Nephron progenitor cell (in vitro differentiated cells): ENCODE results near the gene UBE2E1.
A peak's percentile ranks its signal among the peaks of the same experiment; 100 is the strongest.

Source experiments
- DNase-seq: peaks from one replicate; pipeline ENCODE4 v3.0.0; 2021
- H3K27ac Mint-ChIP-seq: 2 replicates; pipeline ENCODE4 v1.8.0; 2021; ENCODE audit warnings: mild to moderate bottlenecking, moderate library complexity, mixed read lengths
- H3K27me3 Mint-ChIP-seq: 2 replicates; pipeline ENCODE4 v1.8.0; 2021; ENCODE audit warnings: mild to moderate bottlenecking, low read depth, mixed read lengths; ENCODE audit not compliant: poor library complexity
- H3K36me3 Mint-ChIP-seq: 2 replicates; pipeline ENCODE4 v1.8.0; 2021; ENCODE audit warnings: low read depth, mixed read lengths
- H3K4me1 Mint-ChIP-seq: 2 replicates; pipeline ENCODE4 v1.8.0; 2021; ENCODE audit warnings: mixed read lengths
- H3K4me3 Mint-ChIP-seq: 2 replicates; pipeline ENCODE4 v1.8.0; 2021; ENCODE audit warnings: mild to moderate bottlenecking, moderate library complexity, mixed read lengths
- H3K9me3 Mint-ChIP-seq: 2 replicates; pipeline ENCODE4 v1.8.0; 2021; ENCODE audit warnings: mild to moderate bottlenecking, moderate library complexity, mixed read lengths
- TF ChIP-seq, protein P1 (sequence below): fragments of 200-600 bp; sonication (generic); IDR thresholded peaks from 2 replicates; pipeline ENCODE4 v1.5.0; 2021; ENCODE audit warnings: antibody characterized with exemption

Gene UBE2E1

DNA sequence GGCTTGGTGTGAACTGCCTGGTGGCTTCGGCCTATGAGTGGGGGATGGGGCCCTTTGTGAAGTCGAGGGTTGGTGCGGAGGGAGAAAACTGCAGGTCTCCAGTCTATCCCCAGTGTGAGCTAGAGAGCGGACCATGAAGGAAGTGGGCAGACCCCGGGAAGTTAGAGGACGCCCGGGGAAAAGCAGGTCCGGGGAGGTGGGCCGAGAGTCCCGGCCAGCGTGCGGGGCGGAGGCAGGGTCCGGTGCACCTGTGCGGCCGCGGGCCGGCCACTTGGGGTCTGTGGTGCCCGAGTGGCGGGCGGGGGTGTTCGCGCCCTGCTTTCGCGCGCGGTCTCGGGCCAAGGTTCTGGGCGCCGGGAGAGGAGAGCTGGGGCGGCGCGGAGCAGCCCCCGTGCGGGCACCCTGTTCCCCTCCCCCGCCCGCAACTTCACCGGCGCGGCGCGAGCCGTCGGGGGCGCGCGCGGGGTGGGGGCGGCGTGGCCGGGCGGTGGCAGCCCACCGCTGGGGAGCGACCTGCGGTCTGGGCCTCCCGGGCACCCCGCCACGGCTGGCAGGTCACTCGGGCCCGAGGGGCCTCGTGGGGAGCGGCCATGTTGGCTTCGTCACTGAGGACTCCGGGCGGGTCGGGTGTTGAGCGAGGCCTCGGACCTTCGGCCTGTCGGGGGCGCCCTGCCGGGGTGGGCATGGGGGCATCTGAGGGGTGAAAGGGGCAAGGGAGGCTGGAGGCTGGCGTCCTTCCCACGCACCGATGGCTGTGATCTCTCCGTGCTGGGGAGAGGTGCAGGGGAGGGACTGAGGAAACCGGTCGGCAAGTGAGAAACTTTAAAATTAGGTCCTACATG, 4.8 kb downstream of the UBE2E1 start:
- Mint-ChIP-seq H3K4me1 (peaks cover 73% of the 10 kb centered on the region), H3K4me3 (peak overlapping the region; percentile 95), H3K36me3 (peaks cover 55% of the 10 kb centered on the region), H3K27me3 (peaks cover under 1% of the 10 kb centered on the region), H3K27ac (peak overlapping the region; percentile 96), H3K9me3 (no peaks in the 10 kb centered on the region)
- peak; percentile 57 for DNase-seq
- TF ChIP-seq, protein P1, sequence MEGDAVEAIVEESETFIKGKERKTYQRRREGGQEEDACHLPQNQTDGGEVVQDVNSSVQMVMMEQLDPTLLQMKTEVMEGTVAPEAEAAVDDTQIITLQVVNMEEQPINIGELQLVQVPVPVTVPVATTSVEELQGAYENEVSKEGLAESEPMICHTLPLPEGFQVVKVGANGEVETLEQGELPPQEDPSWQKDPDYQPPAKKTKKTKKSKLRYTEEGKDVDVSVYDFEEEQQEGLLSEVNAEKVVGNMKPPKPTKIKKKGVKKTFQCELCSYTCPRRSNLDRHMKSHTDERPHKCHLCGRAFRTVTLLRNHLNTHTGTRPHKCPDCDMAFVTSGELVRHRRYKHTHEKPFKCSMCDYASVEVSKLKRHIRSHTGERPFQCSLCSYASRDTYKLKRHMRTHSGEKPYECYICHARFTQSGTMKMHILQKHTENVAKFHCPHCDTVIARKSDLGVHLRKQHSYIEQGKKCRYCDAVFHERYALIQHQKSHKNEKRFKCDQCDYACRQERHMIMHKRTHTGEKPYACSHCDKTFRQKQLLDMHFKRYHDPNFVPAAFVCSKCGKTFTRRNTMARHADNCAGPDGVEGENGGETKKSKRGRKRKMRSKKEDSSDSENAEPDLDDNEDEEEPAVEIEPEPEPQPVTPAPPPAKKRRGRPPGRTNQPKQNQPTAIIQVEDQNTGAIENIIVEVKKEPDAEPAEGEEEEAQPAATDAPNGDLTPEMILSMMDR = no peak

DNA sequence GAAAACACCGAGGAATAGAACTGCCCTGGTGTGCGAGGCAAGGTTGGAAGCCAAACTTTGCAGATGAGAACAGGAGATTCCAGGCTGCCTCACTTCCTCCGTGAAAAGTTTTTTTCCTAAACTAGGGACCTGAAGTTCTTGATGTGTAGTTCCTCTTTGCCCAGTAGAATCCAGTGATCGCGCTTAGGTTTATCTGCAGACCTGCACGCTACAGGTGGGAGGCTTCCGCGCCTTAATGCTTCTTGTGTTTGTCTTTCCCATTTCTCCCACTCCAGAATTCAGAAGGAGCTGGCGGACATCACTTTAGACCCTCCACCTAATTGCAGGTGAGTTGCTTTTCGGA, 5.4 kb downstream of the UBE2E1 start:
- peak overlapping the region; percentile 95 for H3K4me3 Mint-ChIP-seq
- no peaks in the 10 kb centered on the region for H3K9me3 Mint-ChIP-seq

DNA sequence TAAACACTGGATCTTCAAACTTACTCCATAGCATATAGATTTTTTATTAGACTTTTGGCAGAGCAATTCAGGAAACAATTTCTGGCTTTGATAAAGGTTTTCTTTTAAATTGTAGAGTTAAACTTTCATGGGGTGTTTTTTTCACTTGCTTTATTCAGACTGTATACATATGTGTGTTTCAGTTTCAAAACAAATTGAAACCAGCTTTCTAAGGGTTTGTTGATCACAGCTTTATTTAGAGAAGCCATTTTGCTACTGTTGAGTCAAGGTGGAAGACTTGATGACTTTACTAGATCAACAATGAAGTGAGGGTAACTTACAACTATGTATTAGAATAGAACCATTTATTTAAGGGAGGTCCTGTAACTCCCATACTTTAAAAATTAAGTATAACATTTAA, 6.2 kb downstream of the UBE2E1 start:
- TF ChIP-seq, protein P1 = no peak
- H3K9me3 Mint-ChIP-seq = no peaks in the 10 kb centered on the region
- peak overlapping the region; percentile 95 for H3K4me3 Mint-ChIP-seq
- no peak for DNase-seq
- peaks cover 71% of the 10 kb centered on the region for H3K4me1 Mint-ChIP-seq
- no peak overlapping the region for H3K27ac Mint-ChIP-seq
- H3K36me3 Mint-ChIP-seq = peaks cover 68% of the 10 kb centered on the region
- no peaks in the 10 kb centered on the region for H3K27me3 Mint-ChIP-seq

More for the DNA sequence above, 5.4 kb downstream of the UBE2E1 start:
- Mint-ChIP-seq H3K4me1 (peaks cover 71% of the 10 kb centered on the region), H3K27ac (peak overlapping the region; percentile 96), H3K27me3 (no peaks in the 10 kb centered on the region), H3K36me3 (peaks cover 61% of the 10 kb centered on the region)
- DNase-seq = no peak
- TF ChIP-seq, protein P1 = no peak

DNA sequence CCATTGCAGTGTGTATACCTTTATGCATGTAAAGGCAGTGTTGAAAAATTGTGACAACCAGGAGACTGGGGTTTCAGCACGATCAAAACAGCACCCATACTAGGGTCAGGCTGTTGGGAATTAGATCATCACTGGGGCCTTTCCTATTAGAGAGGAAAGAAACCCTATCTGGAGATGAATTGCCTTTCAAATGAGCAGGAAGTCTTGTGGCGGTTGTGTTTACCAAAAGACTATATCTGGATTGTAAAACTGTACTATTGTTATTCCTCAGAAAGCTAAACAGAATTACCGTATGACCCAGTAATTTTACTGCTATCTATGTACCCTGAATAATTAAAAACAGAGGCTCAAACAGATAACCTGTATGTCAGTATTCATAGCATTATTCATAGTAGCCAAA, 10.1 kb downstream of the UBE2E1 start:
- TF ChIP-seq, protein P1 = no peak

DNA sequence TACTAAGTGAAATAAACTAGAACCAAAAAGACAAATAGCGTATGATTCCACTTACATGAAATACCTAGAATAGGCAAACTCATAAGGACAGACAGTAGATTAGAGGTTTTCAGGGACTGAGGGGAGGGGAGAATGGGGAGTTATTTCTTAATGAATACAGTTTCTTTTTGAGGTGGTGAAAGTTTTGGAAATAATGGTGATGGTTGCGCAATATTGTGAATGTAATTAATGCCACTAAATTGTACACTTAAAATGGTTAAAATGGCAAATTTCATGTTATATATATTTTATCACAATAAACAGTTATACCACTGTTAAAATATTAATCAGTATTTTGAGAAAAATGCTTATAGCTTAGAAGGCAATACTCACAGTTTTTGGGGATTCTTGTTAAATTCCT, 11.0 kb downstream of the UBE2E1 start:
- Mint-ChIP-seq H3K4me3 (no peak overlapping the region), H3K36me3 (peaks cover 81% of the 10 kb centered on the region)

More for the DNA sequence above, 10.1 kb downstream of the UBE2E1 start:
- no peak for DNase-seq
- Mint-ChIP-seq H3K27ac (no peak overlapping the region), H3K4me3 (no peak overlapping the region), H3K9me3 (peaks cover 6% of the 10 kb centered on the region), H3K36me3 (peaks cover 78% of the 10 kb centered on the region), H3K27me3 (no peaks in the 10 kb centered on the region), H3K4me1 (peaks cover 46% of the 10 kb centered on the region)

More for the DNA sequence above, 11.0 kb downstream of the UBE2E1 start:
- peaks cover 46% of the 10 kb centered on the region for H3K4me1 Mint-ChIP-seq
- no peak for DNase-seq
- no peaks in the 10 kb centered on the region for H3K27me3 Mint-ChIP-seq
- H3K27ac Mint-ChIP-seq = no peak overlapping the region
- H3K9me3 Mint-ChIP-seq = peaks cover 6% of the 10 kb centered on the region
- TF ChIP-seq, protein P1 = no peak
